ENCODE data around the gene APLP2.

DNA sequence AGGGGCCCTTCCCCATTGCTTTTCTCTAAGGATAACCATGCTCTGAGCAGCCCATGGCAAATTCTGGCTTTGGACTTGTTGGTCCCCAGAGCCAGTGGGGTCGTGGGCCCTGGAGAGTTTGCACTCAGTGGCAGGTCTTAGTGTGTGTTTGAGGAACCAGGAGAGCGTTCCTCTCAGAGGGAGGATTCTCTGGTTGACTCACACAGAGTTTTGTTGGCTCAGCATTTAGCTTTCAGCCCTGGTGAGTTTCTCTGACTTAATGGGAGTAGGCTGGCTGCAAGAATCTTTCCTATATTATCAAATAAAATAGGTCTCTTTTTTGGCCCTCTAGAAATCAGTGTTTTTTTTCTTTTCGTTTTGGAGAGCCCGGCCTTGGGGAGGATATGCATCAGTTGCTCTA lies 110.8 kb downstream of the APLP2 start:
- TF ChIP-seq POLR2A (IDR thresholded peaks at IDR 0.05) (no peak), POLR2AphosphoS5 (IDR thresholded peaks at IDR 0.05) (no peak), EP300 (IDR thresholded peaks at IDR 0.05) (no peak)
- TF ChIP-seq, protein P1, sequence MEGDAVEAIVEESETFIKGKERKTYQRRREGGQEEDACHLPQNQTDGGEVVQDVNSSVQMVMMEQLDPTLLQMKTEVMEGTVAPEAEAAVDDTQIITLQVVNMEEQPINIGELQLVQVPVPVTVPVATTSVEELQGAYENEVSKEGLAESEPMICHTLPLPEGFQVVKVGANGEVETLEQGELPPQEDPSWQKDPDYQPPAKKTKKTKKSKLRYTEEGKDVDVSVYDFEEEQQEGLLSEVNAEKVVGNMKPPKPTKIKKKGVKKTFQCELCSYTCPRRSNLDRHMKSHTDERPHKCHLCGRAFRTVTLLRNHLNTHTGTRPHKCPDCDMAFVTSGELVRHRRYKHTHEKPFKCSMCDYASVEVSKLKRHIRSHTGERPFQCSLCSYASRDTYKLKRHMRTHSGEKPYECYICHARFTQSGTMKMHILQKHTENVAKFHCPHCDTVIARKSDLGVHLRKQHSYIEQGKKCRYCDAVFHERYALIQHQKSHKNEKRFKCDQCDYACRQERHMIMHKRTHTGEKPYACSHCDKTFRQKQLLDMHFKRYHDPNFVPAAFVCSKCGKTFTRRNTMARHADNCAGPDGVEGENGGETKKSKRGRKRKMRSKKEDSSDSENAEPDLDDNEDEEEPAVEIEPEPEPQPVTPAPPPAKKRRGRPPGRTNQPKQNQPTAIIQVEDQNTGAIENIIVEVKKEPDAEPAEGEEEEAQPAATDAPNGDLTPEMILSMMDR (IDR thresholded peaks at IDR 0.05), result no peak
